DND-41 (cell line): ENCODE results near the gene THSD4.

Experiments used
- ATAC-seq: fragments of 200-7000 bp; cut with Tn5 transposase; 3 replicates; pipeline ENCODE4 v1.9.1; 2021; ENCODE audit warnings: low read depth; ENCODE audit not compliant: insufficient read depth
- DNase-seq: peaks from one replicate; pipeline ENCODE4 v3.0.0-alpha.2; 2020
- H2AFZ ChIP-seq: 2 replicates; pipeline ENCODE4 v1.6.0; 2012; ENCODE audit warnings: low read depth, low read length
- H3K27ac ChIP-seq: 2 replicates; pipeline ENCODE4 v1.5.1; 2012; ENCODE audit warnings: low read length, inconsistent platforms
- H3K27me3 ChIP-seq: fragments of 200-600 bp; sonication (generic); 2 replicates; pipeline ENCODE4 v1.6.0; 2012; ENCODE audit warnings: low read length, mild to moderate bottlenecking, inconsistent platforms; ENCODE audit not compliant: insufficient read depth, poor library complexity
- H3K36me3 ChIP-seq: 2 replicates; pipeline ENCODE4 v1.5.1; 2012; ENCODE audit warnings: low read length, inconsistent platforms; ENCODE audit not compliant: insufficient read depth
- H3K4me1 ChIP-seq: 2 replicates; pipeline ENCODE4 v1.5.1; 2012; ENCODE audit warnings: mild to moderate bottlenecking, low read length; ENCODE audit not compliant: insufficient read depth
- H3K4me2 ChIP-seq: 2 replicates; pipeline ENCODE4 v1.6.0; 2012; ENCODE audit warnings: mild to moderate bottlenecking, moderate library complexity, low read length, inconsistent platforms; ENCODE audit not compliant: insufficient read depth
- H3K4me3 ChIP-seq, 2 experiments: fragments of 200-600 bp in 1 of 2; shearing (Covaris generic) in 1 of 2; 2 replicates each; pipeline ENCODE4 v1.5.1; 2012 to 2016; ENCODE audit warnings: inconsistent platforms in 2 of 2, low read length in 2 of 2, mild to moderate bottlenecking in 2 of 2, low read depth in 1 of 2, moderate library complexity in 1 of 2
- H3K79me2 ChIP-seq: 2 replicates; pipeline ENCODE4 v1.6.0; 2012; ENCODE audit warnings: low read length, inconsistent platforms; ENCODE audit not compliant: insufficient read depth
- H3K9ac ChIP-seq: 2 replicates; pipeline ENCODE4 v1.6.0; 2012; ENCODE audit warnings: low read depth, mild to moderate bottlenecking, inconsistent platforms, low read length, moderate library complexity
- H3K9me3 ChIP-seq: 2 replicates; pipeline ENCODE4 v1.5.1; 2012; ENCODE audit warnings: low read length, moderate library complexity, mild to moderate bottlenecking, inconsistent platforms; ENCODE audit not compliant: insufficient read depth, severe bottlenecking
- H4K20me1 ChIP-seq: 2 replicates; pipeline ENCODE4 v1.6.0; 2012; ENCODE audit warnings: low read length; ENCODE audit not compliant: insufficient read depth
- EZH2 ChIP-seq: IDR thresholded peaks from 3 replicates; pipeline ENCODE4 v1.6.1; 2012; ENCODE audit warnings: borderline replicate concordance, low read depth, mild to moderate bottlenecking, moderate library complexity, low read length, inconsistent platforms; ENCODE audit not compliant: severe bottlenecking
- TF ChIP-seq, protein P1 (sequence below): IDR thresholded peaks from 2 replicates; pipeline ENCODE4 v1.5.1; 2012; ENCODE audit warnings: borderline replicate concordance, low read length, moderate library complexity, mild to moderate bottlenecking; ENCODE audit not compliant: poor library complexity, severe bottlenecking; ENCODE audit errors: extremely low read depth

The THSD4 gene

DNA sequence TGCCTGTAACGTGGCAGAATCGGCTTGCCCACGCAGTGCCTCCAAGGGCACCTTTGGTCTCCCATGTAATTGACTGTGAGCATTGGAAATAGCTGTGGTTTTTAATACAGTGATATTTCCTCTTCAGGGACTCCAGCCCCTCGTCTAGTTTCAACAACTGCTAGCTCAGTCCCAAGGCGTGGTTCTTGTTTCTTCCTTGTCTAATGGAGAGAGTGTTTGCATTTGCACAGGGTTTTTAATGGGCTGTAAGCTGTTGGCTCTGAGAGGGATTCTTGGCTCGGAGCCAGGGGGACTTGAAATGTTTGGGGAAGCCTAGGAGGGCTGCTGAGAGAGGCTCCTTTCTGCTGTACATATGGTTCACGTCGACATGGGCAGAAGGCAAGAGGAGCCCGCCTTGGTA lies 86.2 kb downstream of the THSD4 start:
- Histone ChIP-seq H2AFZ (no peak overlapping the region), H3K4me2 (no peak overlapping the region), H3K4me1 (no peaks in the 10 kb centered on the region), H3K4me3 (no peak overlapping the region), H3K9me3 (no peaks in the 10 kb centered on the region), H3K79me2 (no peaks in the 10 kb centered on the region), H4K20me1 (no peaks in the 10 kb centered on the region; the same call in 1 of the 2 replicates), H3K27ac (no peak overlapping the region), H3K27me3 (no peaks in the 10 kb centered on the region), H3K36me3 (no peaks in the 10 kb centered on the region), H3K9ac (no peak overlapping the region)
- ATAC-seq (no peak), DNase-seq (no peak)
- TF ChIP-seq, protein P1, sequence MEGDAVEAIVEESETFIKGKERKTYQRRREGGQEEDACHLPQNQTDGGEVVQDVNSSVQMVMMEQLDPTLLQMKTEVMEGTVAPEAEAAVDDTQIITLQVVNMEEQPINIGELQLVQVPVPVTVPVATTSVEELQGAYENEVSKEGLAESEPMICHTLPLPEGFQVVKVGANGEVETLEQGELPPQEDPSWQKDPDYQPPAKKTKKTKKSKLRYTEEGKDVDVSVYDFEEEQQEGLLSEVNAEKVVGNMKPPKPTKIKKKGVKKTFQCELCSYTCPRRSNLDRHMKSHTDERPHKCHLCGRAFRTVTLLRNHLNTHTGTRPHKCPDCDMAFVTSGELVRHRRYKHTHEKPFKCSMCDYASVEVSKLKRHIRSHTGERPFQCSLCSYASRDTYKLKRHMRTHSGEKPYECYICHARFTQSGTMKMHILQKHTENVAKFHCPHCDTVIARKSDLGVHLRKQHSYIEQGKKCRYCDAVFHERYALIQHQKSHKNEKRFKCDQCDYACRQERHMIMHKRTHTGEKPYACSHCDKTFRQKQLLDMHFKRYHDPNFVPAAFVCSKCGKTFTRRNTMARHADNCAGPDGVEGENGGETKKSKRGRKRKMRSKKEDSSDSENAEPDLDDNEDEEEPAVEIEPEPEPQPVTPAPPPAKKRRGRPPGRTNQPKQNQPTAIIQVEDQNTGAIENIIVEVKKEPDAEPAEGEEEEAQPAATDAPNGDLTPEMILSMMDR = no peak
- TF ChIP-seq EZH2 = no peak

DNA sequence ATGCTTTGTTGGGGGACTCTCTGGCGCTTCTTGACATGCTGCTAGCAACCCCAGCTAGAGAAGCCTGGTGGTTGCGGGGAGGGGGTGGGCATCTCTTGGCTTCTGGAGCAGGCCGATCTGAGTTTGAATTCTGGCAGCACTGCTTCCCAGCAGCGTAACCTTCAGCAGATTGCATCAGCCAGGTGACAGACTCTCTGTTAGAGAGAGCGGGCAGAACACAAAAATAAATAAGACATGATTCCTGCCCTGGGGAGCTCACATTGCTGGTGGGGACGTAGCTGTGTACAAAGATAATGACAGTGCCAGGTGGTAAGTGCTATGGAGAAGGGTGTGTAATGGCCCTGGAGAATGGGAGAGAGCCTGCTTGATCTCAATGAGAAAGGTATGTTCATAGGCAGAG lies 87.4 kb downstream of the THSD4 start:
- Histone ChIP-seq H3K27ac (no peak overlapping the region), H3K4me2 (no peak overlapping the region), H3K9ac (no peak overlapping the region), H4K20me1 (no peaks in the 10 kb centered on the region; the same call in 1 of the 2 replicates), H3K4me1 (no peaks in the 10 kb centered on the region), H3K79me2 (no peaks in the 10 kb centered on the region), H3K36me3 (no peaks in the 10 kb centered on the region), H3K4me3 (no peak overlapping the region), H2AFZ (no peak overlapping the region), H3K27me3 (no peaks in the 10 kb centered on the region), H3K9me3 (no peaks in the 10 kb centered on the region)
- ATAC-seq = no peak
- no peak for DNase-seq
- TF ChIP-seq, protein P1 = no peak
- no peak for TF ChIP-seq EZH2

DNA sequence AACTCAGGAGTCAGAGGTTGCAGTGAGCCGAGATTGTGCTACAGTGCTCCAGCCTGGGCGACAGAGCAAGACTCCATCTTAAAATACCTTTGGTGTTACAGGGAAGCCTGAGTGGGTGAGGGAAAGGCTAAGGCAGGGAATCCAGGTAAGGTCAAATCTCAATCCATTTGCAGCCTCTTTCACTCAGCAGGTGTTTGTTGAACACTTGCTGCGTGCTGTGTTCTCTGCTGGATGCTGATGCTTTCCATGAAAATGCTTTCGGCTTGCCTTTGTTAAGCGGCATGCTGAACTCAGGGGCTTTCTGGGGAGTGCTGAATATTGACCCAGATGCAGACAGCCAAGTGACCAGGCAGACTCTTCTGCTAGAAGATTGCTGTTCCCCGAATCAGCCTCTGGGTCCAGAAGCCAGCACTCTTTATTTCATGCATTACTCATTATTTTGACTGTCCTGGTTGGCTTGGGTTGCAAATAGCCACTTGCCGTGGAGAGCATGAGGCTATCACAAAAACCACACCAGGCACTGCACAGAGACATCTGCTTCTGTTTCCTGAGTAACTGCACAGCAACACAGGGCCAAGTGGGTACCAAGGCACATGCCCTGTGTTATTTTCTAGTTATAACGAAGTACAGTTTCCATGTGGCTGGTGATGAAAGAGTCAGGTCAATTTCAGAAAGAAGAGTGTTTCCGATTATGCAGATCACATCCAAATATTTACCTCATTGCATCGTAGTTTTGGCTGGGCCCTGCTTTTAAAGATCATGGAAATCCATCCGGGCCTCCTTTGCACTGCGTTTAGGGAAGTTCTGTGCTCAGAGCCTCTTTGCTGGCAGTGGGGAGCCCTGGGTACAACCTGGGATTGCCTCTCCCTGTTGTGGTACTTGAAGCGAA lies 88.6 kb downstream of the THSD4 start:
- no peak for DNase-seq
- Histone ChIP-seq H3K4me2 (no peak overlapping the region), H3K79me2 (no peaks in the 10 kb centered on the region), H3K27me3 (no peaks in the 10 kb centered on the region), H3K9me3 (no peaks in the 10 kb centered on the region), H2AFZ (no peak overlapping the region), H3K4me3 (no peak overlapping the region), H3K9ac (no peak overlapping the region), H3K36me3 (no peaks in the 10 kb centered on the region), H4K20me1 (no peaks in the 10 kb centered on the region; the same call in 1 of the 2 replicates), H3K27ac (no peak overlapping the region), H3K4me1 (no peaks in the 10 kb centered on the region)
- no peak for TF ChIP-seq EZH2
- TF ChIP-seq, protein P1 = no peak
- no peak for ATAC-seq
